ENCODE measurements around the gene MRPL10. TPM values are rescaled to one million over a fixed set of nuclear protein-coding genes. Genes with fewer than 3 reads are reported as not detected.

The MRPL10 gene
- total RNA-seq, 1 experiment from 2014 or later: 70.2 TPM

- CTCF ChIA-PET: no interaction called here
- Mint-ChIP-seq H3K36me3 (ENCODE audit: insufficient read depth, unreplicated experiment) (peaks cover 51% of the 10 kb centered on the region), H3K27ac (ENCODE audit: unreplicated experiment) (no peak overlapping the region)
Observed at GRCh38 chr17:47816947-47817346, 14.4 kb downstream of the MRPL10 start.

DNA sequence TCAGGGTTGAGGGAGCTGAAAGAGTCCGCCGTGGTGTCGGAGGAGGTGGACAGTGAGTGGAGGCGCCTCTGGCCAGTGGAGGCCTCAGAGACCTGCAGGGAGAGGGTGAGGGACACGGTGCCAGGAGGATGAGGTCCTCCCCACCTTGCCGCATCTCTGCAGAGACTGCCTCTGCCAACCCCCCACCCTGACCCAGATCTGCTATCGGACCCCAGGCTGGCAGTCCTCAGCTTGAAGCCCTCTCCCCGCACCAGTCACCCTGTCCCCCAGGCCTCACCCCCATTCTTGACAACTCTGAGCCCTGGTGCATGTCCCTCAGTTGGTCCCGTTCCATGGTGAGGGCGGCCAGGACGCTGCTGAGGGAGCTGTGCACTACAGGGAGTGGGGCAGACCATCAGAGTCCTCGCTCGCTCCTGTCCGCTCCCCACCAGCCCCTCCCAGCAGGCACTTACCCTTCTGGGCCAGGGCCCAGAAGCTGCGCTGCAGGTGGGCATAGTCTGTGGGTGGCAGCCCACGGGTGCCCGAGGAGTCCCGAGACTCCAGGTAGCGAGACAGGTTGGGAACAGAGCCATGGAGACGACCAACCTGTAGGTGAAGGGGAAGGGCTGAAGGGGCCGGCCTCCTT lies 15.1 kb downstream of the MRPL10 start:
- H3K4me3 Mint-ChIP-seq (ENCODE audit: low read depth, unreplicated experiment): no peak overlapping the region
- no peak for DNase-seq
- H3K9me3 Mint-ChIP-seq (ENCODE audit: low read depth, unreplicated experiment): no peaks in the 10 kb centered on the region
- no peaks in the 10 kb centered on the region for H3K27me3 Mint-ChIP-seq (ENCODE audit: unreplicated experiment)
- no TSS peak for BruUV-seq (replicated peaks)
- H3K36me3 Mint-ChIP-seq (ENCODE audit: insufficient read depth, unreplicated experiment): peaks cover 48% of the 10 kb centered on the region
- intact Hi-C loops (cut with micrococcal nuclease; ENCODE audit: unreplicated experiment): no loop called here
- CTCF ChIA-PET: no interaction called here
- no peak for TF ChIP-seq CTCF (IDR thresholded peaks at IDR 0.05; ENCODE audit: unreplicated experiment)
- H3K27ac Mint-ChIP-seq (ENCODE audit: unreplicated experiment): no peak overlapping the region
- H3K4me1 Mint-ChIP-seq (ENCODE audit: low read depth, unreplicated experiment): peaks cover 29% of the 10 kb centered on the region

More at GRCh38 chr17:47816947-47817346, 14.4 kb downstream of the MRPL10 start:
- no peaks in the 10 kb centered on the region for H3K9me3 Mint-ChIP-seq (ENCODE audit: low read depth, unreplicated experiment)
- H3K4me1 Mint-ChIP-seq (ENCODE audit: low read depth, unreplicated experiment): peaks cover 22% of the 10 kb centered on the region
- no TSS peak for BruUV-seq (replicated peaks)
- H3K4me3 Mint-ChIP-seq (ENCODE audit: low read depth, unreplicated experiment): no peak overlapping the region
- no peak for TF ChIP-seq CTCF (IDR thresholded peaks at IDR 0.05; ENCODE audit: unreplicated experiment)
- intact Hi-C loops (cut with micrococcal nuclease; ENCODE audit: unreplicated experiment): no loop called here
- DNase-seq: no peak
- H3K27me3 Mint-ChIP-seq (ENCODE audit: unreplicated experiment): no peaks in the 10 kb centered on the region

GRCh38 chr17:47815106-47815918 lies 16.0 kb downstream of the MRPL10 start:
- no peak overlapping the region for H3K4me3 Mint-ChIP-seq (ENCODE audit: low read depth, unreplicated experiment)
- H3K36me3 Mint-ChIP-seq (ENCODE audit: insufficient read depth, unreplicated experiment): peaks cover 42% of the 10 kb centered on the region
- no peak for TF ChIP-seq CTCF (IDR thresholded peaks at IDR 0.05; ENCODE audit: unreplicated experiment)
- no peak overlapping the region for H3K27ac Mint-ChIP-seq (ENCODE audit: unreplicated experiment)
- no peaks in the 10 kb centered on the region for H3K9me3 Mint-ChIP-seq (ENCODE audit: low read depth, unreplicated experiment)
- no TSS peak for BruUV-seq (replicated peaks)
- no peaks in the 10 kb centered on the region for H3K27me3 Mint-ChIP-seq (ENCODE audit: unreplicated experiment)
- peaks cover 30% of the 10 kb centered on the region for H3K4me1 Mint-ChIP-seq (ENCODE audit: low read depth, unreplicated experiment)
- CTCF ChIA-PET: interaction anchor here (0.7 kb wide), 1 partner anchor 187 kb away, joined by 4 read pairs; no protein-coding TSS in a partner anchor
- intact Hi-C loops (cut with micrococcal nuclease; ENCODE audit: unreplicated experiment): no loop called here
- no peak for DNase-seq

- no peak for TF ChIP-seq CTCF (IDR thresholded peaks at IDR 0.05; ENCODE audit: unreplicated experiment)
- Mint-ChIP-seq H3K4me1 (ENCODE audit: low read depth, unreplicated experiment) (peaks cover 34% of the 10 kb centered on the region), H3K36me3 (ENCODE audit: insufficient read depth, unreplicated experiment) (peaks cover 43% of the 10 kb centered on the region), H3K27ac (ENCODE audit: unreplicated experiment) (no peak overlapping the region), H3K9me3 (ENCODE audit: low read depth, unreplicated experiment) (no peaks in the 10 kb centered on the region), H3K27me3 (ENCODE audit: unreplicated experiment) (no peaks in the 10 kb centered on the region), H3K4me3 (ENCODE audit: low read depth, unreplicated experiment) (no peak overlapping the region)
- no TSS peak for BruUV-seq (replicated peaks)
- CTCF ChIA-PET: interaction anchor here (0.5 kb wide), 1 partner anchor 558 kb away, joined by 4 read pairs; no protein-coding TSS in a partner anchor
- intact Hi-C loops (cut with micrococcal nuclease; ENCODE audit: unreplicated experiment): no loop called here
- no peak for DNase-seq
Observed at GRCh38 chr17:47813512-47814031, 17.8 kb downstream of the MRPL10 start.

Measured in Calu3 (cell line).